Measurements from ENCODE around the gene RNF220. TPM values are rescaled to one million over a fixed set of nuclear protein-coding genes. Genes with fewer than 3 reads are reported as not detected.

RNF220 gene
- total and polyA plus RNA-seq, 2 of the 13 experiments (the other 11 are each of a cell fraction or from before 2014, with no cell fraction given), result 48.2 to 72.1 TPM

DNA sequence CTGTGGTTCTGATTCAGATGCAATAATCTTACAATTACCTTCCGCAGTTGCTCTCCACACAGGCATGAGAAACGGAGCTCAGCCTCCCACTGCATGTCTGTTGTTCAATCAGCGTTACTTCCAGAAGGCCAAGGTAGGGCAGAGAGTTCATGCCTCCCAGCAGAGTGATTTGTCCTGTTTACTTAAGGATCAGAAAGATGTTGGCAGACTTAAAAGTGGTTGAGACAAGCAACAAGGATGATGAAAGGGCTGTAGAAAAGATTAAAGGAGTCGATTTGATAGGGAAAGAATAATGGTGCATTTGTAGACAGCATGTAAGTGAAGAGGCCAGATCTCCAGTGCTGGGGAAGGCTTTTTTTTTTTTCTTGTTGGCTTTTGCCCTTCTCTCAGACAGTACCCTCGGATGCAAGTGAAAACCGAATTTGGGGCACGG lies 296.1 kb downstream of the RNF220 start (continued):
- TF ChIP-seq, protein P1, sequence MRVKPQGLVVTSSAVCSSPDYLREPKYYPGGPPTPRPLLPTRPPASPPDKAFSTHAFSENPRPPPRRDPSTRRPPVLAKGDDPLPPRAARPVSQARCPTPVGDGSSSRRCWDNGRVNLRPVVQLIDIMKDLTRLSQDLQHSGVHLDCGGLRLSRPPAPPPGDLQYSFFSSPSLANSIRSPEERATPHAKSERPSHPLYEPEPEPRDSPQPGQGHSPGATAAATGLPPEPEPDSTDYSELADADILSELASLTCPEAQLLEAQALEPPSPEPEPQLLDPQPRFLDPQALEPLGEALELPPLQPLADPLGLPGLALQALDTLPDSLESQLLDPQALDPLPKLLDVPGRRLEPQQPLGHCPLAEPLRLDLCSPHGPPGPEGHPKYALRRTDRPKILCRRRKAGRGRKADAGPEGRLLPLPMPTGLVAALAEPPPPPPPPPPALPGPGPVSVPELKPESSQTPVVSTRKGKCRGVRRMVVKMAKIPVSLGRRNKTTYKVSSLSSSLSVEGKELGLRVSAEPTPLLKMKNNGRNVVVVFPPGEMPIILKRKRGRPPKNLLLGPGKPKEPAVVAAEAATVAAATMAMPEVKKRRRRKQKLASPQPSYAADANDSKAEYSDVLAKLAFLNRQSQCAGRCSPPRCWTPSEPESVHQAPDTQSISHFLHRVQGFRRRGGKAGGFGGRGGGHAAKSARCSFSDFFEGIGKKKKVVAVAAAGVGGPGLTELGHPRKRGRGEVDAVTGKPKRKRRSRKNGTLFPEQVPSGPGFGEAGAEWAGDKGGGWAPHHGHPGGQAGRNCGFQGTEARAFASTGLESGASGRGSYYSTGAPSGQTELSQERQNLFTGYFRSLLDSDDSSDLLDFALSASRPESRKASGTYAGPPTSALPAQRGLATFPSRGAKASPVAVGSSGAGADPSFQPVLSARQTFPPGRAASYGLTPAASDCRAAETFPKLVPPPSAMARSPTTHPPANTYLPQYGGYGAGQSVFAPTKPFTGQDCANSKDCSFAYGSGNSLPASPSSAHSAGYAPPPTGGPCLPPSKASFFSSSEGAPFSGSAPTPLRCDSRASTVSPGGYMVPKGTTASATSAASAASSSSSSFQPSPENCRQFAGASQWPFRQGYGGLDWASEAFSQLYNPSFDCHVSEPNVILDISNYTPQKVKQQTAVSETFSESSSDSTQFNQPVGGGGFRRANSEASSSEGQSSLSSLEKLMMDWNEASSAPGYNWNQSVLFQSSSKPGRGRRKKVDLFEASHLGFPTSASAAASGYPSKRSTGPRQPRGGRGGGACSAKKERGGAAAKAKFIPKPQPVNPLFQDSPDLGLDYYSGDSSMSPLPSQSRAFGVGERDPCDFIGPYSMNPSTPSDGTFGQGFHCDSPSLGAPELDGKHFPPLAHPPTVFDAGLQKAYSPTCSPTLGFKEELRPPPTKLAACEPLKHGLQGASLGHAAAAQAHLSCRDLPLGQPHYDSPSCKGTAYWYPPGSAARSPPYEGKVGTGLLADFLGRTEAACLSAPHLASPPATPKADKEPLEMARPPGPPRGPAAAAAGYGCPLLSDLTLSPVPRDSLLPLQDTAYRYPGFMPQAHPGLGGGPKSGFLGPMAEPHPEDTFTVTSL (CRISPR knock-in tag; IDR thresholded peaks at IDR 0.05; ENCODE audit: borderline replicate concordance), result peak; percentile 72; the same call in 1 of the 2 replicates
- TF ChIP-seq MTA1 (CRISPR knock-in tag; IDR thresholded peaks at IDR 0.05; ENCODE audit: borderline replicate concordance) (no peak), ZFYVE20 (CRISPR knock-in tag; IDR thresholded peaks at IDR 0.05; ENCODE audit: borderline replicate concordance, low read depth) (no peak), FOXK2 (IDR thresholded peaks at IDR 0.05) (no peak), KLF6 (CRISPR knock-in tag; IDR thresholded peaks at IDR 0.05) (no peak), TBX3 (IDR thresholded peaks at IDR 0.05; ENCODE audit: borderline replicate concordance) (no peak), BCL6 (CRISPR knock-in tag; IDR thresholded peaks at IDR 0.05) (peak; percentile 71)
- TF ChIP-seq, protein P2, sequence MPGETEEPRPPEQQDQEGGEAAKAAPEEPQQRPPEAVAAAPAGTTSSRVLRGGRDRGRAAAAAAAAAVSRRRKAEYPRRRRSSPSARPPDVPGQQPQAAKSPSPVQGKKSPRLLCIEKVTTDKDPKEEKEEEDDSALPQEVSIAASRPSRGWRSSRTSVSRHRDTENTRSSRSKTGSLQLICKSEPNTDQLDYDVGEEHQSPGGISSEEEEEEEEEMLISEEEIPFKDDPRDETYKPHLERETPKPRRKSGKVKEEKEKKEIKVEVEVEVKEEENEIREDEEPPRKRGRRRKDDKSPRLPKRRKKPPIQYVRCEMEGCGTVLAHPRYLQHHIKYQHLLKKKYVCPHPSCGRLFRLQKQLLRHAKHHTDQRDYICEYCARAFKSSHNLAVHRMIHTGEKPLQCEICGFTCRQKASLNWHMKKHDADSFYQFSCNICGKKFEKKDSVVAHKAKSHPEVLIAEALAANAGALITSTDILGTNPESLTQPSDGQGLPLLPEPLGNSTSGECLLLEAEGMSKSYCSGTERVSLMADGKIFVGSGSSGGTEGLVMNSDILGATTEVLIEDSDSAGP (CRISPR knock-in tag; IDR thresholded peaks at IDR 0.05; ENCODE audit: borderline replicate concordance), result no peak
- TF ChIP-seq, protein P3, sequence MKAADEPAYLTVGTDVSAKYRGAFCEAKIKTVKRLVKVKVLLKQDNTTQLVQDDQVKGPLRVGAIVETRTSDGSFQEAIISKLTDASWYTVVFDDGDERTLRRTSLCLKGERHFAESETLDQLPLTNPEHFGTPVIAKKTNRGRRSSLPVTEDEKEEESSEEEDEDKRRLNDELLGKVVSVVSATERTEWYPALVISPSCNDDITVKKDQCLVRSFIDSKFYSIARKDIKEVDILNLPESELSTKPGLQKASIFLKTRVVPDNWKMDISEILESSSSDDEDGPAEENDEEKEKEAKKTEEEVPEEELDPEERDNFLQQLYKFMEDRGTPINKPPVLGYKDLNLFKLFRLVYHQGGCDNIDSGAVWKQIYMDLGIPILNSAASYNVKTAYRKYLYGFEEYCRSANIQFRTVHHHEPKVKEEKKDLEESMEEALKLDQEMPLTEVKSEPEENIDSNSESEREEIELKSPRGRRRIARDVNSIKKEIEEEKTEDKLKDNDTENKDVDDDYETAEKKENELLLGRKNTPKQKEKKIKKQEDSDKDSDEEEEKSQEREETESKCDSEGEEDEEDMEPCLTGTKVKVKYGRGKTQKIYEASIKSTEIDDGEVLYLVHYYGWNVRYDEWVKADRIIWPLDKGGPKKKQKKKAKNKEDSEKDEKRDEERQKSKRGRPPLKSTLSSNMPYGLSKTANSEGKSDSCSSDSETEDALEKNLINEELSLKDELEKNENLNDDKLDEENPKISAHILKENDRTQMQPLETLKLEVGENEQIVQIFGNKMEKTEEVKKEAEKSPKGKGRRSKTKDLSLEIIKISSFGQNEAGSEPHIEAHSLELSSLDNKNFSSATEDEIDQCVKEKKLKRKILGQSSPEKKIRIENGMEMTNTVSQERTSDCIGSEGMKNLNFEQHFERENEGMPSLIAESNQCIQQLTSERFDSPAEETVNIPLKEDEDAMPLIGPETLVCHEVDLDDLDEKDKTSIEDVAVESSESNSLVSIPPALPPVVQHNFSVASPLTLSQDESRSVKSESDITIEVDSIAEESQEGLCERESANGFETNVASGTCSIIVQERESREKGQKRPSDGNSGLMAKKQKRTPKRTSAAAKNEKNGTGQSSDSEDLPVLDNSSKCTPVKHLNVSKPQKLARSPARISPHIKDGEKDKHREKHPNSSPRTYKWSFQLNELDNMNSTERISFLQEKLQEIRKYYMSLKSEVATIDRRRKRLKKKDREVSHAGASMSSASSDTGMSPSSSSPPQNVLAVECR (CRISPR knock-in tag; IDR thresholded peaks at IDR 0.05; ENCODE audit: borderline replicate concordance), result no peak; the same call in 1 of the 2 replicates
- TF ChIP-seq, protein P4, sequence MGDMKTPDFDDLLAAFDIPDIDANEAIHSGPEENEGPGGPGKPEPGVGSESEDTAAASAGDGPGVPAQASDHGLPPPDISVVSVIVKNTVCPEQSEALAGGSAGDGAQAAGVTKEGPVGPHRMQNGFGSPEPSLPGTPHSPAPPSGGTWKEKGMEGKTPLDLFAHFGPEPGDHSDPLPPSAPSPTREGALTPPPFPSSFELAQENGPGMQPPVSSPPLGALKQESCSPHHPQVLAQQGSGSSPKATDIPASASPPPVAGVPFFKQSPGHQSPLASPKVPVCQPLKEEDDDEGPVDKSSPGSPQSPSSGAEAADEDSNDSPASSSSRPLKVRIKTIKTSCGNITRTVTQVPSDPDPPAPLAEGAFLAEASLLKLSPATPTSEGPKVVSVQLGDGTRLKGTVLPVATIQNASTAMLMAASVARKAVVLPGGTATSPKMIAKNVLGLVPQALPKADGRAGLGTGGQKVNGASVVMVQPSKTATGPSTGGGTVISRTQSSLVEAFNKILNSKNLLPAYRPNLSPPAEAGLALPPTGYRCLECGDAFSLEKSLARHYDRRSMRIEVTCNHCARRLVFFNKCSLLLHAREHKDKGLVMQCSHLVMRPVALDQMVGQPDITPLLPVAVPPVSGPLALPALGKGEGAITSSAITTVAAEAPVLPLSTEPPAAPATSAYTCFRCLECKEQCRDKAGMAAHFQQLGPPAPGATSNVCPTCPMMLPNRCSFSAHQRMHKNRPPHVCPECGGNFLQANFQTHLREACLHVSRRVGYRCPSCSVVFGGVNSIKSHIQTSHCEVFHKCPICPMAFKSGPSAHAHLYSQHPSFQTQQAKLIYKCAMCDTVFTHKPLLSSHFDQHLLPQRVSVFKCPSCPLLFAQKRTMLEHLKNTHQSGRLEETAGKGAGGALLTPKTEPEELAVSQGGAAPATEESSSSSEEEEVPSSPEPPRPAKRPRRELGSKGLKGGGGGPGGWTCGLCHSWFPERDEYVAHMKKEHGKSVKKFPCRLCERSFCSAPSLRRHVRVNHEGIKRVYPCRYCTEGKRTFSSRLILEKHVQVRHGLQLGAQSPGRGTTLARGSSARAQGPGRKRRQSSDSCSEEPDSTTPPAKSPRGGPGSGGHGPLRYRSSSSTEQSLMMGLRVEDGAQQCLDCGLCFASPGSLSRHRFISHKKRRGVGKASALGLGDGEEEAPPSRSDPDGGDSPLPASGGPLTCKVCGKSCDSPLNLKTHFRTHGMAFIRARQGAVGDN (CRISPR knock-in tag; IDR thresholded peaks at IDR 0.05), result no peak
